Esophagus squamous epithelium (tissue), 5 donors: Measurements from ENCODE around the gene ATP8A1. TPM values are rescaled to one million over a fixed set of nuclear protein-coding genes. Genes with fewer than 3 reads are reported as not detected.

ENCODE experiments used
- DNase-seq: peaks from one replicate; lab custom pipeline; 2025; lab: John Stamatoyannopoulos, UW
- H3K27ac ChIP-seq, 4 donors: fragments of 200-600 bp; sonication (generic); one replicate each; pipeline ENCODE4 v1.5.1; 2016 to 2019; ENCODE audit warnings: mild to moderate bottlenecking in 1 of 4
- H3K27me3 ChIP-seq, 4 donors: fragments of 200-600 bp; sonication (generic); 1 replicate in 3 of 4; 2 replicates in 1 of 4; pipeline versions ENCODE4 v1.5.1 to v1.6.0; 2017 to 2021; ENCODE audit warnings: antibody characterized with exemption in 1 of 4
- H3K36me3 ChIP-seq, 3 donors: fragments of 200-600 bp; sonication (generic); one replicate each; pipeline ENCODE4 v1.5.1; 2016 to 2019
- H3K4me1 ChIP-seq, 3 donors: fragments of 200-600 bp; sonication (generic); one replicate each; pipeline ENCODE4 v1.5.1; 2017 to 2019
- H3K4me3 ChIP-seq, 4 donors: fragments of 200-600 bp; sonication (generic); 1 replicate in 3 of 4; 2 replicates in 1 of 4; pipeline ENCODE4 v1.5.1; 2016 to 2019; ENCODE audit warnings: mild to moderate bottlenecking in 2 of 4, moderate library complexity in 1 of 4
- H3K9me3 ChIP-seq, 3 donors: fragments of 200-600 bp; sonication (generic); one replicate each; pipeline ENCODE4 v1.5.1; 2016 to 2019
- CTCF ChIP-seq, 6 experiments: fragments of 450-650 bp in 4 of 6; fragments of 200-600 bp in 2 of 6; sonication (generic) in 2 of 6; IDR thresholded peaks; one replicate each; pipeline ENCODE4 v1.5.1; 2016 to 2019; ENCODE audit warnings: antibody characterized with exemption in 6 of 6, mild to moderate bottlenecking in 4 of 6, moderate library complexity in 4 of 6
- POLR2A ChIP-seq, 4 donors: fragments of 450-650 bp; IDR thresholded peaks; one replicate each; pipeline ENCODE4 v1.6.1; 2017; ENCODE audit warnings: antibody characterized with exemption in 4 of 4, mild to moderate bottlenecking in 4 of 4, moderate library complexity in 3 of 4
- WGBS, 2 donors: methylation state at CpG; one replicate each; pipeline ENCODE4 v1.1.5; 2018; 5-methylcytosine and 5-hydroxymethylcytosine counted together
- intact Hi-C: fragments of 100-400 bp; cut with DNase I; formaldehyde crosslinking; loops from one replicate; pipeline ENCODE4 v1.15.0; 2022
- total RNA-seq, 4 donors: library from RNA; depleted of rRNA; stranded (reverse); fragments of >200 nt; gene quantifications; one replicate each; pipeline ENCODE4 v1.1.0, GENCODE V29; 2016
- donor health status: DM: yes; HTN: yes; CAD: no.

Gene ATP8A1
- total RNA-seq, 4 donors from 2014 or later: 1.9 to 11.8 (median 3.3) TPM

- H3K4me3 ChIP-seq: no peak overlapping the region
- H3K27me3 ChIP-seq: no peaks in the 10 kb centered on the region
- no peak for DNase-seq
- no peaks in the 10 kb centered on the region for H3K9me3 ChIP-seq
- no peaks in the 10 kb centered on the region for H3K4me1 ChIP-seq
- intact Hi-C loops: no loop called here
- H3K36me3 ChIP-seq: no peaks in the 10 kb centered on the region
- no peak overlapping the region for H3K27ac ChIP-seq
- TF ChIP-seq CTCF (IDR thresholded peaks at IDR 0.05) (no peak), POLR2A (IDR thresholded peaks at IDR 0.05) (no peak)
- 75 to 88% methylated on average over 2 of the region's 2 CpGs for WGBS, 2 donors
Measured at GRCh38 chr4:42600578-42600977, 56.3 kb downstream of the ATP8A1 start.

GRCh38 chr4:42596918-42597317, 60.0 kb downstream of the ATP8A1 start:
- WGBS, 2 donors: 64 to 81% methylated on average over 2 of the region's 2 CpGs
- no peak for TF ChIP-seq POLR2A (IDR thresholded peaks at IDR 0.05)
- TF ChIP-seq CTCF (IDR thresholded peaks at IDR 0.05): no peak
- intact Hi-C loops: no loop called here
- H3K27me3 ChIP-seq: no peaks in the 10 kb centered on the region
- H3K27ac ChIP-seq: no peak overlapping the region
- H3K4me3 ChIP-seq: no peak overlapping the region
- no peaks in the 10 kb centered on the region for H3K9me3 ChIP-seq
- DNase-seq: no peak
- H3K4me1 ChIP-seq: no peaks in the 10 kb centered on the region
- H3K36me3 ChIP-seq: no peaks in the 10 kb centered on the region

DNA sequence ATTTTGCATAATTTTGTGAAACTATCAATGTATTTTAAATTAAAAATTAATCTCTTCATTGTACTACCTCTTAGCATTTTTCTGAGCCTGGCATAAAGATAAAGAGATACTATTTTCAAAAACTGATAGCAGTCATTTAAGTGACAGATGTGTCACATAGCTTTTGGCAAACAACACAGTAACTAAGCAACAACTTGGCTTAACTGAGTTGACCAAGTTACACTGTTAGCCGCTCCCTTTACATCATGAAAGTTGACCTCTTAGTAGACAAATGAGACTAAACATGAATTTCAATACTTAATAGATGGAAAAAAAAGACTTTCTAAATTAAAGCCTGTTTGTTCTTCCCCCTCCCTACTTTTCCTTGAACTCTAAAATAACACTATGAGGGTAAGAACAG, 62.0 kb downstream of the ATP8A1 start:
- Histone ChIP-seq H3K4me3 (no peak overlapping the region), H3K36me3 (no peaks in the 10 kb centered on the region), H3K4me1 (no peaks in the 10 kb centered on the region), H3K9me3 (no peaks in the 10 kb centered on the region), H3K27ac (no peak overlapping the region), H3K27me3 (no peaks in the 10 kb centered on the region)
- intact Hi-C loops: no loop called here
- TF ChIP-seq POLR2A (IDR thresholded peaks at IDR 0.05) (no peak), CTCF (IDR thresholded peaks at IDR 0.05) (no peak)
- DNase-seq: no peak
- WGBS, 2 donors: 83 to 88% methylated on average over 1 of the region's 1 CpG

DNA sequence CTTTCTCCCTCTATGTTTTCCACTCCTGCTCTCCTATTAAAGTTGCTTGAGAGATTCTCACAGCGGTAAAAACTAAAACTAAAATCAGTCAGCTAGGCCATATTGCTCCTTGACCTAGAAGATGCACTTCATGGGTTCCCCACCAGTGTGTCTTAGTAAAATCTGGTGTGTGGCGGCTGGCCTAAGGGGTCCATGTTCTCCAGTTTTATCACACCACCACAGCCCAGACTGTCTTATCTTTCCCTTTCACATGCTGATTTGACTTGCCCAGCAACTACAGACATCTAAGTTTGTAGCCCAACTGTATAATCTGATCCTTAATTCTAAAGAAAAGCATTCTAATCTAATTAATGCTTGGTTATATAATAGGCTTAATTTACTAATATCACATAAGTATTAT, 68.0 kb downstream of the ATP8A1 start:
- H3K4me3 ChIP-seq: no peak overlapping the region
- no peaks in the 10 kb centered on the region for H3K27me3 ChIP-seq
- TF ChIP-seq POLR2A (IDR thresholded peaks at IDR 0.05) (no peak), CTCF (IDR thresholded peaks at IDR 0.05) (no peak)
- no peaks in the 10 kb centered on the region for H3K4me1 ChIP-seq
- WGBS, 2 donors: 98% methylated on average over 2 of the region's 2 CpGs
- intact Hi-C loops: no loop called here
- no peak for DNase-seq
- no peaks in the 10 kb centered on the region for H3K36me3 ChIP-seq
- no peaks in the 10 kb centered on the region for H3K9me3 ChIP-seq
- no peak overlapping the region for H3K27ac ChIP-seq

GRCh38 chr4:42586775-42587174, 70.1 kb downstream of the ATP8A1 start:
- TF ChIP-seq CTCF (IDR thresholded peaks at IDR 0.05) (no peak), POLR2A (IDR thresholded peaks at IDR 0.05) (no peak)
- H3K27ac ChIP-seq: no peak overlapping the region
- no peak overlapping the region for H3K4me3 ChIP-seq
- 42 to 43% methylated on average over 1 of the region's 1 CpG for WGBS, 2 donors
- H3K4me1 ChIP-seq: no peaks in the 10 kb centered on the region
- no peaks in the 10 kb centered on the region for H3K9me3 ChIP-seq
- DNase-seq: no peak
- intact Hi-C loops: no loop called here
- no peaks in the 10 kb centered on the region for H3K36me3 ChIP-seq
- H3K27me3 ChIP-seq: no peaks in the 10 kb centered on the region
